CD4-positive, alpha-beta T cell (primary cell): ENCODE results near the gene PLCXD1. TPM values are rescaled to one million over a fixed set of nuclear protein-coding genes. Genes with fewer than 3 reads are reported as not detected.
"Not testable (repeated sequence)": the region's sequence is repeated elsewhere in the genome, so short reads cannot be mapped to it uniquely, and the experiment has no call there.

Source experiments
- ATAC-seq: fragments of 200-7000 bp; cut with Tn5 transposase; one replicate; pipeline ENCODE4 v1.10.0; 2022; ENCODE audit warnings: mild to moderate bottlenecking; ENCODE audit not compliant: poor library complexity
- CTCF ChIA-PET: fragments of 350-600 bp; sonication (Branson Sonifier 250); formaldehyde crosslinking; loops from one replicate; lab custom pipeline; 2021; ENCODE audit warnings: antibody characterized with exemption, inconsistent platforms; lab: Charles Lee
- POLR2A ChIA-PET: fragments of 350-600 bp; sonication (Branson Sonifier 250); formaldehyde crosslinking; loops from one replicate; lab custom pipeline; 2021; ENCODE audit warnings: antibody characterized with exemption, inconsistent platforms; lab: Charles Lee
- DNase-seq, 14 experiments: peaks; one replicate each; pipeline ENCODE4 v3.0.0-alpha.2; 2013 to 2020; ENCODE audit warnings: mixed read lengths in 2 of 14
- H3K27ac ChIP-seq, 2 donors: one replicate each; pipeline versions ENCODE4 v1.5.1 to v1.7.0; 2013; ENCODE audit warnings: low read length in 2 of 2, low read depth in 1 of 2, mild to moderate bottlenecking in 1 of 2
- H3K27me3 ChIP-seq, 2 experiments: 1 replicate in 1 of 2; 2 replicates in 1 of 2; pipeline versions ENCODE4 v1.6.1 to v1.7.0; 2013; ENCODE audit warnings: low read length in 2 of 2, control low read depth in 1 of 2, mild to moderate bottlenecking in 1 of 2, moderate library complexity in 1 of 2; ENCODE audit not compliant: insufficient read depth in 2 of 2, control insufficient read depth in 1 of 2
- H3K36me3 ChIP-seq: one replicate; pipeline ENCODE4 v1.6.1; 2013; ENCODE audit warnings: low read length, control low read depth; ENCODE audit not compliant: insufficient read depth
- H3K4me1 ChIP-seq: one replicate; pipeline ENCODE4 v1.6.1; 2013; ENCODE audit warnings: low read length, control low read depth; ENCODE audit not compliant: insufficient read depth
- H3K4me3 ChIP-seq: one replicate; pipeline ENCODE4 v1.5.1; 2013; ENCODE audit warnings: mild to moderate bottlenecking, low read length, moderate library complexity
- H3K9me3 ChIP-seq, 2 experiments: 1 replicate in 1 of 2; 2 replicates in 1 of 2; pipeline versions ENCODE4 v1.6.1 to v1.7.0; 2013; ENCODE audit warnings: low read length in 2 of 2, mild to moderate bottlenecking in 2 of 2, control low read depth in 1 of 2, moderate library complexity in 1 of 2; ENCODE audit not compliant: control insufficient read depth in 1 of 2, insufficient read depth in 1 of 2
- H3K27ac Mint-ChIP-seq: one replicate; pipeline ENCODE4 v1.8.0; 2020; ENCODE audit warnings: mixed read lengths
- H3K27me3 Mint-ChIP-seq: one replicate; pipeline ENCODE4 v1.8.0; 2021; ENCODE audit warnings: mixed read lengths
- H3K36me3 Mint-ChIP-seq: one replicate; pipeline ENCODE4 v1.8.0; 2021; ENCODE audit warnings: low read depth, mixed read lengths
- H3K4me1 Mint-ChIP-seq: one replicate; pipeline ENCODE4 v1.8.0; 2021; ENCODE audit warnings: low read depth, mixed read lengths
- H3K4me3 Mint-ChIP-seq: one replicate; pipeline ENCODE4 v1.8.0; 2020; ENCODE audit warnings: mild to moderate bottlenecking, mixed read lengths
- H3K9me3 Mint-ChIP-seq: one replicate; pipeline ENCODE4 v1.8.0; 2020; ENCODE audit warnings: mixed read lengths
- CTCF ChIP-seq: fragments of 200-600 bp; IDR thresholded peaks from one replicate; pipeline ENCODE4 v1.8.0; 2022; ENCODE audit warnings: antibody characterized with exemption, mild to moderate bottlenecking
- intact Hi-C, 2 experiments: fragments of 100-400 bp; cut with DNase I in 1 of 2; cut with micrococcal nuclease in 1 of 2; formaldehyde crosslinking; loops; one replicate each; pipeline versions ENCODE4 v1.15.1 to v1.9.0; 2023 to 2025; cut with DNase I, micrococcal nuclease
- polyA plus RNA-seq, 2 donors: library from polyadenylated mRNA; unstranded; fragments of 120-200 nt; gene quantifications; one replicate each; pipeline ENCODE4 v1.2.1, GENCODE V29; 2013
- total RNA-seq, 174 experiments: library from RNA in 2 of 174; stranded (reverse) in 2 of 174; gene quantifications; one replicate each; pipeline ENCODE4 v1.2.3 and lab custom pipeline; 2021 to 2026

Gene PLCXD1, protein sequence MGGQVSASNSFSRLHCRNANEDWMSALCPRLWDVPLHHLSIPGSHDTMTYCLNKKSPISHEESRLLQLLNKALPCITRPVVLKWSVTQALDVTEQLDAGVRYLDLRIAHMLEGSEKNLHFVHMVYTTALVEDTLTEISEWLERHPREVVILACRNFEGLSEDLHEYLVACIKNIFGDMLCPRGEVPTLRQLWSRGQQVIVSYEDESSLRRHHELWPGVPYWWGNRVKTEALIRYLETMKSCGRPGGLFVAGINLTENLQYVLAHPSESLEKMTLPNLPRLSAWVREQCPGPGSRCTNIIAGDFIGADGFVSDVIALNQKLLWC
- total RNA-seq: 10 to 100 TPM; 33.0 to 35.8 TPM
- 11.1 TPM for polyA plus RNA-seq (2013, experiment 1 of 2)
- polyA plus RNA-seq (2013, experiment 2 of 2): 15.7 TPM
- total RNA-seq (lab: John Stamatoyannopoulos, UW): 3.9 to 125 (median 23.2) reads per million in 172 experiments

GRCh38 chrX:281166-281999, at the start of gene PLCXD1:
PLCXD1 (plus strand) TSS chrX:281381; CDS start chrX:284188, 2,807 bp downstream.
- CTCF ChIA-PET: no interaction called here
- Mint-ChIP-seq H3K4me1 (peaks cover 28% of the 10 kb centered on the region), H3K9me3 (no peaks in the 10 kb centered on the region), H3K27me3 (no peaks in the 10 kb centered on the region), H3K36me3 (peaks cover 23% of the 10 kb centered on the region), H3K27ac (peak within 1 kb of the TSS; percentile 81), H3K4me3 (peak within 1 kb of the TSS; percentile 85)
- H3K9me3 ChIP-seq: no peaks in the 10 kb centered on the region
- no peak for TF ChIP-seq CTCF
- peak within 1 kb of the TSS; percentile 26 for H3K4me3 ChIP-seq
- no peak within 1 kb of the TSS for H3K27ac ChIP-seq
- intact Hi-C loops: loop anchor here in 1 of 2 experiments (5.0 kb wide), 2 partner anchors 106 to 1276 kb away; partner anchors contain the start of gene PPP2R3B
- DNase-seq (peak in 2 of 14 experiments; percentile 25 to 34), ATAC-seq (no peak)
- peaks cover 30% of the 10 kb centered on the region for H3K4me1 ChIP-seq
- POLR2A ChIA-PET: no interaction called here
- peaks cover 9% of the 10 kb centered on the region for H3K36me3 ChIP-seq
- no peaks in the 10 kb centered on the region for H3K27me3 ChIP-seq

- H3K4me1 ChIP-seq, H3K9me3 Mint-ChIP-seq, H3K27ac Mint-ChIP-seq, H3K27ac ChIP-seq, H3K36me3 ChIP-seq, H3K4me1 Mint-ChIP-seq, H3K36me3 Mint-ChIP-seq, H3K27me3 ChIP-seq, H3K9me3 ChIP-seq, CTCF ChIA-PET, H3K4me3 ChIP-seq, H3K27me3 Mint-ChIP-seq, H3K4me3 Mint-ChIP-seq, POLR2A ChIA-PET, DNase-seq, intact Hi-C loops: not testable (repeated sequence)
- peak; percentile 96 for ATAC-seq
These were observed 49.4 kb upstream of the PLCXD1 start for GRCh38 chrX:231637-232277.

DNA sequence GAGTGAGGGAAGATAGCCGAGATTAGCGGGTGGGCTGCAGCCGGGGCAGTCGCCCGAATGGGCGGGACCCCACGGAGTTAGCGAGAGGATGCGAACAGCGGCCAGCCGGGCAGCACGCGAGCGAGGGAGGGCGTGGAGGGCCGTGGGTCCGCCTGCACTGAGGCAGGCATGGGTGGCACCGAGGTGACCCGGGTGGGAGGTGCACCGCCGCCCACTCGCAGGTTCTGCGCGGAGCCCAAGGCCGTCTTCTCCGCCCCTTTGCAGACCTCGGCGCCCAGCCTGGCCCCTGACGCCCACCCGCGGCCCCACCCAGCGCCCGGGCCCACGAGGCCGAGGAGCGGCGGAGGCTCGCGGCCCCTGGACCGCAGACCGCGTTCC, 48.9 kb upstream of the PLCXD1 start:
- H3K27ac Mint-ChIP-seq, H3K36me3 Mint-ChIP-seq: not testable (repeated sequence)

GRCh38 chrX:236201-236600, 45.0 kb upstream of the PLCXD1 start:
- H3K4me3 Mint-ChIP-seq, ATAC-seq, DNase-seq: not testable (repeated sequence)

More for the DNA sequence above, 48.9 kb upstream of the PLCXD1 start:
- H3K27ac ChIP-seq, H3K36me3 ChIP-seq, H3K27me3 ChIP-seq, H3K9me3 ChIP-seq, H3K9me3 Mint-ChIP-seq, POLR2A ChIA-PET, H3K4me3 Mint-ChIP-seq, CTCF ChIA-PET, H3K4me3 ChIP-seq, DNase-seq, H3K27me3 Mint-ChIP-seq, intact Hi-C loops, H3K4me1 Mint-ChIP-seq, H3K4me1 ChIP-seq: not testable (repeated sequence)
- peak; percentile 37 for ATAC-seq

More at GRCh38 chrX:236201-236600, 45.0 kb upstream of the PLCXD1 start:
- H3K4me3 ChIP-seq, H3K4me1 Mint-ChIP-seq, H3K27me3 ChIP-seq, H3K27ac ChIP-seq, POLR2A ChIA-PET, H3K9me3 Mint-ChIP-seq, intact Hi-C loops, H3K4me1 ChIP-seq, H3K27me3 Mint-ChIP-seq, H3K36me3 ChIP-seq, H3K36me3 Mint-ChIP-seq, H3K9me3 ChIP-seq, CTCF ChIA-PET, H3K27ac Mint-ChIP-seq: not testable (repeated sequence)
